ENCODE data around the gene CDC37L1.
"Not testable (repeated sequence)": the region's sequence is repeated elsewhere in the genome, so short reads cannot be mapped to it uniquely, and the experiment has no call there.

CDC37L1 gene

GRCh38 chr9:4742246-4742645 is 62.9 kb downstream of the CDC37L1 start:
- peak overlapping the region; percentile 73 for H3K4me3 ChIP-seq (ENCODE audit: low read depth, low read length)
- H3K36me3 ChIP-seq (ENCODE audit: control insufficient read depth, insufficient read depth, low read length), result no peaks in the 10 kb centered on the region
- H3K4me1 ChIP-seq (ENCODE audit: control insufficient read depth, insufficient read depth, low read length), result peaks cover 10% of the 10 kb centered on the region
- H3K9me3 ChIP-seq (ENCODE audit: control insufficient read depth, insufficient read depth, low read length), result no peaks in the 10 kb centered on the region
- H3K9ac ChIP-seq (ENCODE audit: low read depth, low read length), result no peak overlapping the region
- no peaks in the 10 kb centered on the region for H3K27me3 ChIP-seq (ENCODE audit: control insufficient read depth, insufficient read depth, low read length)

GRCh38 chr9:4743131-4743875 is 63.9 kb downstream of the CDC37L1 start:
- Histone ChIP-seq H3K9ac (ENCODE audit: low read depth, low read length) (no peak overlapping the region), H3K4me1 (ENCODE audit: control insufficient read depth, insufficient read depth, low read length) (peaks cover 10% of the 10 kb centered on the region), H3K4me3 (ENCODE audit: low read depth, low read length) (no peak overlapping the region), H3K27me3 (ENCODE audit: control insufficient read depth, insufficient read depth, low read length) (no peaks in the 10 kb centered on the region), H3K36me3 (ENCODE audit: control insufficient read depth, insufficient read depth, low read length) (no peaks in the 10 kb centered on the region), H3K9me3 (ENCODE audit: control insufficient read depth, insufficient read depth, low read length) (no peaks in the 10 kb centered on the region)

GRCh38 chr9:4746278-4747030 is 67.1 kb downstream of the CDC37L1 start:
- no peak overlapping the region for H3K9ac ChIP-seq (ENCODE audit: low read depth, low read length)
- H3K9me3 ChIP-seq (ENCODE audit: control insufficient read depth, insufficient read depth, low read length), result no peaks in the 10 kb centered on the region
- no peaks in the 10 kb centered on the region for H3K27me3 ChIP-seq (ENCODE audit: control insufficient read depth, insufficient read depth, low read length)
- no peak overlapping the region for H3K4me3 ChIP-seq (ENCODE audit: low read depth, low read length)
- peaks cover 10% of the 10 kb centered on the region for H3K4me1 ChIP-seq (ENCODE audit: control insufficient read depth, insufficient read depth, low read length)
- no peaks in the 10 kb centered on the region for H3K36me3 ChIP-seq (ENCODE audit: control insufficient read depth, insufficient read depth, low read length)

- Histone ChIP-seq H3K4me1 (ENCODE audit: control insufficient read depth, insufficient read depth, low read length) (no peaks in the 10 kb centered on the region), H3K36me3 (ENCODE audit: control insufficient read depth, insufficient read depth, low read length) (no peaks in the 10 kb centered on the region), H3K9ac (ENCODE audit: low read depth, low read length) (no peak overlapping the region), H3K27me3 (ENCODE audit: control insufficient read depth, insufficient read depth, low read length) (no peaks in the 10 kb centered on the region), H3K4me3 (ENCODE audit: low read depth, low read length) (no peak overlapping the region), H3K9me3 (ENCODE audit: control insufficient read depth, insufficient read depth, low read length) (no peaks in the 10 kb centered on the region)
These were observed 69.2 kb downstream of the CDC37L1 start for GRCh38 chr9:4748612-4749011.

- Histone ChIP-seq H3K9ac (ENCODE audit: low read depth, low read length) (no peak overlapping the region), H3K36me3 (ENCODE audit: control insufficient read depth, insufficient read depth, low read length) (no peaks in the 10 kb centered on the region), H3K9me3 (ENCODE audit: control insufficient read depth, insufficient read depth, low read length) (no peaks in the 10 kb centered on the region), H3K27me3 (ENCODE audit: control insufficient read depth, insufficient read depth, low read length) (no peaks in the 10 kb centered on the region), H3K4me1 (ENCODE audit: control insufficient read depth, insufficient read depth, low read length) (no peaks in the 10 kb centered on the region), H3K4me3 (ENCODE audit: low read depth, low read length) (no peak overlapping the region)
These were observed 70.8 kb downstream of the CDC37L1 start for GRCh38 chr9:4750023-4750673.

- H3K9me3 ChIP-seq (ENCODE audit: control insufficient read depth, insufficient read depth, low read length); H3K4me3 ChIP-seq (ENCODE audit: low read depth, low read length); H3K4me1 ChIP-seq (ENCODE audit: control insufficient read depth, insufficient read depth, low read length); H3K9ac ChIP-seq (ENCODE audit: low read depth, low read length); H3K36me3 ChIP-seq (ENCODE audit: control insufficient read depth, insufficient read depth, low read length); H3K27me3 ChIP-seq (ENCODE audit: control insufficient read depth, insufficient read depth, low read length): not testable (repeated sequence)
These were observed 75.2 kb downstream of the CDC37L1 start for GRCh38 chr9:4754530-4754929.

GRCh38 chr9:4755026-4755609 is 75.7 kb downstream of the CDC37L1 start:
- no peak overlapping the region for H3K4me3 ChIP-seq (ENCODE audit: low read depth, low read length)
- H3K27me3 ChIP-seq (ENCODE audit: control insufficient read depth, insufficient read depth, low read length), result no peaks in the 10 kb centered on the region
- H3K9ac ChIP-seq (ENCODE audit: low read depth, low read length), result no peak overlapping the region
- no peaks in the 10 kb centered on the region for H3K36me3 ChIP-seq (ENCODE audit: control insufficient read depth, insufficient read depth, low read length)
- no peaks in the 10 kb centered on the region for H3K4me1 ChIP-seq (ENCODE audit: control insufficient read depth, insufficient read depth, low read length)
- no peaks in the 10 kb centered on the region for H3K9me3 ChIP-seq (ENCODE audit: control insufficient read depth, insufficient read depth, low read length)

GRCh38 chr9:4756420-4756819 is 77.1 kb downstream of the CDC37L1 start:
- Histone ChIP-seq H3K36me3 (ENCODE audit: control insufficient read depth, insufficient read depth, low read length) (no peaks in the 10 kb centered on the region), H3K27me3 (ENCODE audit: control insufficient read depth, insufficient read depth, low read length) (no peaks in the 10 kb centered on the region), H3K9me3 (ENCODE audit: control insufficient read depth, insufficient read depth, low read length) (no peaks in the 10 kb centered on the region), H3K9ac (ENCODE audit: low read depth, low read length) (no peak overlapping the region), H3K4me3 (ENCODE audit: low read depth, low read length) (no peak overlapping the region), H3K4me1 (ENCODE audit: control insufficient read depth, insufficient read depth, low read length) (no peaks in the 10 kb centered on the region)
